22Rv1 (cell line): ENCODE data around the gene LRRC28.

Experiments used
- H3K27ac ChIP-seq: fragments of 450-650 bp; 2 replicates; pipeline ENCODE4 v1.5.1; 2017
- ZFX ChIP-seq: fragments of 450-650 bp; IDR thresholded peaks from 2 replicates; pipeline ENCODE4 v1.6.1; 2017; ENCODE audit warnings: antibody characterized with exemption, borderline replicate concordance
- TF ChIP-seq, protein P1 (sequence below): fragments of 450-650 bp; IDR thresholded peaks from 2 replicates; pipeline ENCODE4 v1.5.1; 2017; ENCODE audit warnings: mild to moderate bottlenecking

The LRRC28 gene

DNA sequence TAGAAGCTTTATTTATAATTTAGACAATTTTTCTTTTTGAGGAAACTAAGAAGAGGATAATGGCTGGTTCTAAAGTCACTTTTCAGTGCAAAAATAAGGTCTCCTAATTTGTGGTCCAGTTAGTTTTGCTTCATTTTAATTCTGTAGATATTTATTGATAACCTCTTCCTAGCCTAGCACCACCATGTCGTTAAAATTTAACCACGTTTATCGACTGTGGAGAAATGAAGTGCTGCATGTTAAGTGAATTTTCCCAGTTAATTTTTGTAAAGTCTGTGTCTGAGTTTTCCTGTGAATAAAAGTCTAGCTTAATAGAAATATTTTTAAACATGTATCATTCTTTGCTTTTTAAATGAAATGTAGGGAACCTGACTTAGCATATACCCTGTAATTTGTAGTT lies 16.7 kb downstream of the LRRC28 start:
- no peak overlapping the region for H3K27ac ChIP-seq
- TF ChIP-seq, protein P1, sequence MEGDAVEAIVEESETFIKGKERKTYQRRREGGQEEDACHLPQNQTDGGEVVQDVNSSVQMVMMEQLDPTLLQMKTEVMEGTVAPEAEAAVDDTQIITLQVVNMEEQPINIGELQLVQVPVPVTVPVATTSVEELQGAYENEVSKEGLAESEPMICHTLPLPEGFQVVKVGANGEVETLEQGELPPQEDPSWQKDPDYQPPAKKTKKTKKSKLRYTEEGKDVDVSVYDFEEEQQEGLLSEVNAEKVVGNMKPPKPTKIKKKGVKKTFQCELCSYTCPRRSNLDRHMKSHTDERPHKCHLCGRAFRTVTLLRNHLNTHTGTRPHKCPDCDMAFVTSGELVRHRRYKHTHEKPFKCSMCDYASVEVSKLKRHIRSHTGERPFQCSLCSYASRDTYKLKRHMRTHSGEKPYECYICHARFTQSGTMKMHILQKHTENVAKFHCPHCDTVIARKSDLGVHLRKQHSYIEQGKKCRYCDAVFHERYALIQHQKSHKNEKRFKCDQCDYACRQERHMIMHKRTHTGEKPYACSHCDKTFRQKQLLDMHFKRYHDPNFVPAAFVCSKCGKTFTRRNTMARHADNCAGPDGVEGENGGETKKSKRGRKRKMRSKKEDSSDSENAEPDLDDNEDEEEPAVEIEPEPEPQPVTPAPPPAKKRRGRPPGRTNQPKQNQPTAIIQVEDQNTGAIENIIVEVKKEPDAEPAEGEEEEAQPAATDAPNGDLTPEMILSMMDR, result no peak
- no peak for TF ChIP-seq ZFX

DNA sequence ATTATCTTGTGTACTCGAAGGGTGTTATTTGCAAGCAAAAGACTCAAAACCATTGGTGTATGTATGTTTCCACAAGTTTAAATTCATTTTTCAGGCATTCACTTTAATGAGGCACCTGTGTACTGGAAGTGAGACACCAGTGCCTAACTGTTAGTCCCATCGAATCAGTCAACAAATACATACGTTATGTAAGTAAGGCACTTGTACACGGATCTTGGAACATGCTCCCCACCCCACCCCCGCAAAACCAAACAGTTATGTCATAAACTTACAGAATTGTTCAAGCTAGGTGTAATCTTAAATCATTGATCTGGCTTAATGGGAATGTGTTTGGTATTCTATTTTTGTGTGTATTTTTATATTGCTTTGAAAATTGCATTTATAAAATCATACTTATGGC lies 17.1 kb downstream of the LRRC28 start:
- no peak overlapping the region for H3K27ac ChIP-seq
- TF ChIP-seq, protein P1, result no peak
- TF ChIP-seq ZFX, result no peak

DNA sequence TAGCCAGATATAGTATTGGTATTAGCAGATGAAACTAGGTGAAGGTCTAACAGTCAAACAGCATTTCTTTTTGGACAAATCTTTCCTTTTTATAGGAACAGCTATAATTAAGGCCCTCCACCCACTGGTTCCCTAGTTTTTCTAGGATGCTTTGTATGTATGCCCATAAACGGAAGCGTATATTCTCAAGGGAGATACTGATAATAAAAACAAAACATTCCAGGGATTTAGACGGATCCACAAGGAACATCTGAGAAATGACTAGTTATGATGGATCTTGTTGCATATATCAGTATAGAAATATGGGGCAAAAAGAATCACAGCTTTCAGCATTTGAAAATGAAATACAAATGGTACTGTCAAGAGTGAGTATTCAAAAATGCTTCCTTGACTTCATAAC lies 22.5 kb downstream of the LRRC28 start:
- H3K27ac ChIP-seq, result no peak overlapping the region
- TF ChIP-seq, protein P1, result no peak
- TF ChIP-seq ZFX, result no peak

DNA sequence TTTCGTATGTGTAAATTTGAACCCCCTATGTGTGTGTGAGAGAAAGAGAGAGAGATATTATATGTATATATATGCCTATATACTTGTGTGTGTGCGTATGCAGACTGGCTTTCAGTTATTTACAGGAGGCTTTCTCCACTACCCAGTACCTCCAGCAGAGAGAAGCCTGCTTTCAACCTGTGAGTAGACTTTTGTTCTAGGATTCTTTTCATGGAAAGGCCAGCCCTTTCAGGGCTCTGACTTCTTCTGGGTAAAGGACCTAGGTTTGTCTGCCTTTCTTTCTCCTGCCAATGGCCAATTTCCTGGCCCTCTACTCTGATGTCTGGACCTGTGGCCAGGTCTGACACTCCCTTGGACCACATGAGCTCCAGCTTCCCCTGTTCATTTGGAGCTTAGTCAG lies 23.8 kb downstream of the LRRC28 start:
- no peak overlapping the region for H3K27ac ChIP-seq
- no peak for TF ChIP-seq ZFX
- TF ChIP-seq, protein P1, result no peak

DNA sequence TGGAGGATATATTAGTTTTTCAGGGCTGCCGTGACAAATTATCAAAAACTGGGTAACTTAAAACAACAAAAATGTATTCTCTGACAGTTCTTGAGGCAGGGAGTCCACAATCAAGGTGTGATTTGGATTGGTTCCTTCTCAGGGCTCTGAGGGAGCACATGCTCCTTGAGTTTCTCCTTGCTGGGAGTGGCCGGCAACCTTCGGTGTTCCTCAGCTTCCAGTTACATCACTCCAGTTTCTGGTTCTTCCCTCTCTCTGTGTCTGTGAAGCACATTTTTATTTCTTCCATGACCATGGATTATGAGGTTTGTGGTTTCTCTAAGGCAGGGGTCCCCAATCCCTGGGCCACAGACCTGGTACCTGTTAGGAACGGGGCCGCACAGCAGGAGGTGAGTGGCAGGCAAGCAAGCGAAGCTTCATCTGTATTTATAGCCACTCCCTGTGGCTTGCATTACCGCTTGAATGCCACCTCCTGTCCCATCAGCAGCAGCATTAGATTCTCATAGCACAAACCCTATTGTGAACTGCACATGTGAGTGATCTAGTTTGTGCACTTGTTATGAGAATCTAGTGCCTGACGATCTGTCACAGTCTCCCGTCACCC lies 24.3 kb downstream of the LRRC28 start:
- TF ChIP-seq, protein P1, result no peak
- TF ChIP-seq ZFX, result no peak
- no peak overlapping the region for H3K27ac ChIP-seq

DNA sequence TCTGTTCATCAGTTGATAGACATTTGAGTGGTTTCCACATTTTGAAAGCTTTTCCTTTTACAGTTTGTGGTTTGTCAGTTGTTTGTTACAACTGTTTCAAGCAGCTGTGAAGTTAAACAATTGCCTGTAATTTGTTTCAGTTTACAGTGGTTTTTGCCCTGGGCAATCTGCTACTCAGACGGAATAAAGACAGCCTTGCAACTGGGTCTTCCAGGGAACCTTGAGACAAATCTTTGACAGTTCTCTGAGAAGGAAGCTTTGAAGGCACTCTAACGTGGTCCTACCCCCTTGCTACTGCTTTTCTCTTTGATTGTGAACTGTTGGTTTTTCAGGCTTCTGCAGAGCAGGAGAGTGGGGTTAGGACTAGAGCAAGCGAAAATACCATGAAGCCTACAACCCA lies 28.0 kb downstream of the LRRC28 start:
- TF ChIP-seq, protein P1, result no peak

DNA sequence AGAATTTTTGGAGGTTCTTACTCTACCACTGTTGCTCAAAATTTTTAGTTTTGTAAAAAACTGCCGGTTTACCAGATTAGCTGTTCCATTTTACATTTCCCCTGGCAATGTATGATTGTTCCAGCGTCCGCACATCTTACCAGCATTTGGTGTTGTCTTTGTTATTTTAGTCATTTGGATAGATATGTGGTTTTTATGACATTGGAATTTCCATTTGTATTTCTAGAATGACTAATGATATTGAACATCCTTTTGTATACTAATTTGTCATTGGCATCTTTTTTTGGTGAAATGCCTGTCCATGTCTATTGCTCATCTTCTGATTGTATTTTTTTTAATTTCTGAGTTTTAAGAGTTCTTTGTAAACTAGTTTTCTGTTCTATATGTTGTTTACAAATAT lies 28.5 kb downstream of the LRRC28 start:
- H3K27ac ChIP-seq, result no peak overlapping the region

More for the DNA sequence above, 28.0 kb downstream of the LRRC28 start:
- H3K27ac ChIP-seq, result no peak overlapping the region

More for the DNA sequence above, 28.5 kb downstream of the LRRC28 start:
- TF ChIP-seq ZFX, result no peak
- TF ChIP-seq, protein P1, result no peak
